Activated effector memory CD4-positive, alpha-beta T cell treated with Interleukin-2 at 50 U/mL for 16 hours (primary cell): ENCODE results near the gene VEGFD.

Experiments
- DNase-seq: peaks from one replicate; pipeline ENCODE4 v3.0.0-alpha.2; 2020

The VEGFD gene

DNA sequence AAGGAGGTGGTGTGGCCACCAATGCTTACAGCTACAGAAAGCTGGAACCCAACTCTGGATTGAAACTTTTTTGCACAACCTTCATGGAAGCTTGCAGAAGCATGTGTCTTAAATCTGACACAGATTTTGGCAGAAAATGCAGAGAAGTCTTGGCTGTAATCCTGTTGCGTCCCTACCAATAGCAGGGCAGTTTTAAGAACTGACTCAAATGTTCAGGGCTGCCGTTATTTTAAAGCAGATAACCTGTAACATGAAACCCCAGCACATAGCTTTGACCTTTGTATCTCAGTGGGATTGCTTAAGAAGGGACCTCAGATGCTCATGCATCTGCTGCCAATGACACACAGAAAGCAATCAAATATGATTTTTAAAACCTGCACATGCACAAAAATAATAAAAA lies at the start of gene VEGFD:
TSS of gene VEGFD (minus strand) at position 110 of the 400 bp plus-strand sequence. CDS start 467 bp downstream, outside the sequence.
- DNase-seq = no peak

DNA sequence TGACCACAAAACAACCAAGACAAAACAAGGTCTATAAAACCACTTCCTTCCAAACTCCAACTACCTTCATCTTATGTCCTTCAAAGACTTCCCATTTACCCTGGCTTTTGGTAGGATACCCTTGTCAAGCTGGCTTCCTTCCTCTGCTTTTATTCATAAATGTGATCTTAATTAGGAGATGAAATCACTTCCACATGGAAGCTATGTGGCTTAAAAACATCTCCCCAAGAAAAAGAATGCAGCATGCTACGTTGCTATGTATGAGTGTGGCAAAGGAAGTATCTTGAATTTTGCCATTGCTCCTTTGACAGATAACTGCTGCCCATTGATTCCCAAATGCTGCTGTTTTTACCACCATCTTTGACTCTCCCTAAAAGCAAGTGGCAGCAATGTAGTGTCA lies 46.4 kb upstream of the VEGFD start:
- no peak for DNase-seq

DNA sequence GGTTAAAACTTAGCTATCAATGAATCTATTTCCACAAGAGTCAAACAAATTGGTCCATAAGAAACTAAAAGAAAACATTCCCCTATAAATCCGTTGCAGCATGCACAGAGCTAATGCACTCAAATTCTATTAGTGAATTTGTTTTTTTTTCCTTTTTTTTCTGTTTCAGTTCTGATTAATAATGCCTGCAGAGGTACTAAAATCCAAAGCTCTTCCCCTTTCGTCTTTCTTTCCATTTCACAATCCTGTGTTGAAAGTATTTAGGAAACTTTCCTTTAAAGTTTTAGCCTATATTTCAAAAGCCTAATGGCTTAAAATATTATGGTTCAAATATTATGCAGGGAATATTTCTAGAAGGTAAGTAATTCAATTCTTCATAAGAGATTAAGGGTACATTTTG lies 45.9 kb upstream of the VEGFD start:
- no peak for DNase-seq

DNA sequence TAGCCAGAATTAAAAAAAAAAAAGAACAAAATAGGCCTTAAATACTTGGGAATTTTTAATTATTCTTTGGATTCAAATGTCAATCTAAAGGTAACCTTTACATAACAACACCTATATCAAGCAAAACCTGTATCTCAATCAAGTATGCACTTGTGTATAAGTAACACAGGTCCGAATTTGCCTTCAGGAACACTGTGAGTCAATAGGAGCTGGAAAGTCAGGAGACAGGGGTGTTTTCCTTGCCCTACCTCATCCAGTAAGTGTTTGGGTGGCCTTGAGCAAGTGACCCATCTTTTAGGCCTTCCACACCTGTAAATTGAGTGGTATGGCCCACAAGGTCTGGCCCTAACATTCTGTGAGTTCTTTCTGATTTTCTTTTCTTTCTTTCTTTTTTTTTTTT lies 40.8 kb upstream of the VEGFD start:
- DNase-seq = no peak

DNA sequence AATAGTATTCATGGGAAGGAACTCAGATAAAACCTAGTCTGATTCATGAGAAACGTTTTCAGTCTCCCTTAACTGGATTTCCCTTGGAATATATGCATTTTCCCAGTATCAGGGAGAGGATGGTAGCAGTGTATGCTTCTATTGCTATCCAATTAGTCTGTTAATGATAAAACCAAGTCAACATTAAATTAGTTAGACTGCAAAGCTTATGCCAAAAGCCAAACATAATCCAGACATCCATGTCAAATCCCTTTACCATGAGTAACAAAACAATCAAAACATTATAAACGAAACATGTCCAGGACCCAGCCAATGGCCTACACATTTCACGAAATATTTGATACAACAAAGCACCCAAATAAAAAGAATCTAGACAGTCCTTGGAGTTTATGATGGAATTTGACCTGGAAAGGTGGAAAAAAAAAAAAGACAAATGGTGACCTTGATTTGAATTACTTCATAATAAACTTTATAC lies 34.5 kb upstream of the VEGFD start:
- no peak for DNase-seq

DNA sequence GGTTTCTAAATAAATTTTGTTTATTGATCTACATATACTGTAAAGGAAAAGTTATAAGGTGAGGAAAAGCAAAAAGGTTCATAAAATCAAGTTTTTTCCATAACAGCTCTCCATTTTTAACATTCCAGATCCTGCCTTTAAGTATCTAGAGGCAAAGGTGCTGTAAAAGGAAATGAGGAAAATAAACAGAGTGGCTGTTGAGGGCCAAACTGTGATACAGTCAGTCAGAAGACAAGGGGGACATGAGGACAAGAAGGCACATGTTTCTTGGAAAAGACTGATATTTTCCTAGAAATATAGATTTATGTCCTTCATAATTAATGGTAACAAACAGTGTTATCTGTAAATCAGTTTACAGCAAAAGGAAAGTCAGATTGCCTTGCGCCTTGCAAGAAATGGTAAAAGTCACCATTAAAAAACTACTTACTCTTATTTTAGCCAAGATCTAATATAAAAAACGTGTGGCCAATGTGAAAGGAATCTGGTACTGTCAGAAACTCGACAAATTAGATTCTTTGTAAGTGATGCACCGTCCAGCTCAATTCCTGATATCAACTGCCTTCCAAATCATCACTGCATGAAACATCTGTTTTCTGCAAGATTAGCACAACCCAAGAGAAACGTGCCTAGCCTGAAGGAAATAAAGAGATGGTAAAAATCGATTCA lies 34.0 kb upstream of the VEGFD start:
- no peak for DNase-seq

DNA sequence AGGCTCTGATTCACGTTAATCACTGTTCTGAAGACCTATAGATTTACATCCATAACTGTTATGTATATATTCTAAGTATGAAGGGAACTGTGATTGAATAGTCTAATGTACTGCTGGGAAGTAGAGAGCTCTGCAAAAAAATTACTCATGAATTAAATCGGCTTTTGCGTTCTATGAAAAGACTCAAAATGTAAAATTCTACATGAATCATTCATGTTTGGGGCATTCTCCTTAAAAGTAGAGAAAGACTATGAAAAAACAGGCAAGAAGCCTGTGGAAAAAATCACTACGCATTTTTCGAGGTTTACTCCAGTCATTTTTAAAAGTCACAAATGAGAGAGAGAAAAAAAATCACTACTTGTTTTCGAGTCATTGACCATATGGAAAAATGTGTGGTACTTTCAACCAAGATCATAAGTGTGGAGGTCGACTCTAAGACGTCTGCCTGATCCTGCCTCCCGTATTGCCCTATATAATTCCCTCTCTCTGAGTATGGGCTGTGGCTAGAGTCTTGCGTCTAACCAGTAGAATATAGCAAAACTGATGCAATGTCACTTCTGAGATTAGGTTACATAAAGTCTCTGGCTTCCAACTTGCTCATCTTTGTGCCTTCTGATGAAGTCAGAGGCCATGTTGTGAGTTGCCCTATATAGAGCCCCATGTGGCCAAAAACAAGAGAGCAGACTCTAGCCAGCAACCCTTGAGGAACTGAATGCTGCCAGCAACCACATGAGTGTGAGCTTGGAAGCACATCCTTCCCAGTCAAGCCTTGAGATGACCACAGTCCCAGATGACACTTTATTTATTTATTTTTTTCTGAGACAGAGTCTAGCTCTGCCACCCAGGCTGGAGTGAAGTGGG lies 32.1 kb upstream of the VEGFD start:
- DNase-seq = no peak

GRCh38 chrX:15413101-15413500 lies 28.9 kb upstream of the VEGFD start:
- DNase-seq = no peak

- DNase-seq = no peak
These were observed 26.7 kb upstream of the VEGFD start for GRCh38 chrX:15410947-15411346.

DNA sequence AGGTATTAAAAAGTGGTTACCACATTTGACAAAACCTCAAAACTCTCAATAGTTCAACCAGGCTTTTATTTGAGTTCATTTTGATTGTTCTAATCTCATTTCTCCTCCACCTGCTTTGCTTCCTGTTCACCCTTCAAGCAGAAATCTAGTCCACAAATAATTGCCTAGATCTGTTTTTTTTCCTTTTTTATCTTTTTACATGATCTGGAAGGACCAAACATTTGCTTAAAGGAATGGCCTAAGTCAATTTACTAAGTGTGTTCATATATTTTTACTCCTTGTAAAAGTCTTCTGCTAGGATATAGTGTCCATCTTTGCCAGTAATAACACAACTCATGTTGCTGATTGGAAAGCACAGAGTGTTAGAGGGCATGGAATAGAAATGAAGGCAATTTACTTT lies 26.2 kb upstream of the VEGFD start:
- no peak for DNase-seq

DNA sequence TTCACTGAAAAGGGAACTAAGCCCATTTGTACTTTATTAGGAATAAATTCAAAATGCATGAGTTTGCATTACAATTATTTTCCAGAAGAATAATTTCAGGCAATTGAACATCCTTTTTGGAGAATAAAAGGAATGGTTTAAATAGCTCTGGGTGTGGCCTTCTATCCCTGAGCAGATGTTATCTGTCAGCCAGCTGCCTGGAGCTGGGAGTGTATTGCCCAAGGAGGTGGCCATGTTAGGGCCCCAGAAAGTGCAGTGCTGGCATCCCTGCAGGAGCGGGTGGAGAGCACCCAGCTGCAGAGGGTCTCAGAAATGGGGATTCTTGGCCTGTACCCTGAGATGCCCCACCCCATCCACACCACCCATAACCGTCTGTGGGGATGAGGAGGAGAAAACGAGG lies 21.6 kb upstream of the VEGFD start:
- no peak for DNase-seq

GRCh38 chrX:15404401-15405096 lies 20.3 kb upstream of the VEGFD start:
- no peak for DNase-seq

- DNase-seq = no peak
These were observed 17.2 kb upstream of the VEGFD start for GRCh38 chrX:15401378-15401777.

DNA sequence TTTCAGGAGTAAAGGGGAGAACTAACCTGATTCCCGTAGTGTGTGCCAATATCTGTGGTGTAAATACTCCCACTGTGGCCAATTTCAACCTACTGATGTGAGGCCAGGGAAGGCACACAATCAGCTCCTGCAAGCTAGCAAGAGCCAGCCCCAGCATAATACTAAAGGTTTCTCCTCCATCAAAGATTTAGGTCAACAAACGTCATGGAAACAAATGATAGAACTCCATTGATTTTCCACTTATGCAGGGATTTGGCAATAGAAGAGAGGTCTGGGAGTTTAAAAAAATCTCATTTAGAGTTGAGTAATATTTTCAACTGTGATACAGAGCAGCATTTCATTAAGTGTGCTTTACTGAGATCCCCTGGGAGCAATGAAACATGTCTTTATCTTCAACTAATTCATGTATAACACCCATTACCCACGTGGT lies 15.8 kb upstream of the VEGFD start:
- no peak for DNase-seq

GRCh38 chrX:15398874-15399273 lies 14.7 kb upstream of the VEGFD start:
- DNase-seq = no peak

DNA sequence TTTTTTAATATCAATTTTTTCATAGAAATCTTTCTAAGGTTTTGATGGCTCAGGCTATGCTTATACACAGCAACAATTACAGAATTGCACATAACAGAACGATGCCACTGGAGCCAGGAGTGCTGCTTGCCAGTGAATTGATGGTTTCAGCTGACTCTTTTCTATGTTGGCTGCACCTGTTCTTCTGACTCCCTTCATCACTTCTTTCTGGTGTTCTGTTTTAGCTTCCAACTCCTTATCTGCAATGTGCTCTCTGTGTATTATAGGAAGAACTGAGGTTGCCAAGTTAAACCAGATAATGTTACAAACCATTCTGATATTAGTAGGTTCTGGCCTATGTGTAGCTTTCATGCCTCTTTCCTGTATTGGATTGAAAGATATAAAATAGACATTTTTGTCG lies 11.6 kb upstream of the VEGFD start:
- DNase-seq = no peak

DNA sequence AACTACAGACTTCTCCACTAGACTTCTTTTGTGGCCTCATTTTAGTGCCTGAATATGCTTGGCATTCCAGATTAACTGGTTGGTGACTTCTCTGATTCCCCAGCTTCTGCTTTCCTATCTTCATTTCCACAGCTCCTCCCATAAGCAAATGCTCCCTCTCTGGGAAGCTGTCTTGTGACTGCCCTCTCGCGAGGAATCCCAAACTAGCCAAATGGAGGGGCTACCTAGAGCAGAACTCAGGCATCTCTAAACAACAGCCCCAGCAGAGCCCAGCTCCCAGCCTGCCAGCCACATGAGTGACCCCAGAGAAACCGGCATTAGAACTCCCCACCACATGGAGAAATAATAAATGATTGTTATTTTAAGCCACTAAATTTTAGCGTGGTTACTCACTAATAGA lies 7.6 kb upstream of the VEGFD start:
- no peak for DNase-seq

- no peak for DNase-seq
These were observed 1.4 kb downstream of the VEGFD start for GRCh38 chrX:15382813-15383212.

GRCh38 chrX:15376956-15377355 lies 7.3 kb downstream of the VEGFD start:
- no peak for DNase-seq

GRCh38 chrX:15373976-15374375 lies 10.2 kb downstream of the VEGFD start:
- no peak for DNase-seq

- no peak for DNase-seq
These were observed 17.5 kb downstream of the VEGFD start for GRCh38 chrX:15366506-15367352.

DNA sequence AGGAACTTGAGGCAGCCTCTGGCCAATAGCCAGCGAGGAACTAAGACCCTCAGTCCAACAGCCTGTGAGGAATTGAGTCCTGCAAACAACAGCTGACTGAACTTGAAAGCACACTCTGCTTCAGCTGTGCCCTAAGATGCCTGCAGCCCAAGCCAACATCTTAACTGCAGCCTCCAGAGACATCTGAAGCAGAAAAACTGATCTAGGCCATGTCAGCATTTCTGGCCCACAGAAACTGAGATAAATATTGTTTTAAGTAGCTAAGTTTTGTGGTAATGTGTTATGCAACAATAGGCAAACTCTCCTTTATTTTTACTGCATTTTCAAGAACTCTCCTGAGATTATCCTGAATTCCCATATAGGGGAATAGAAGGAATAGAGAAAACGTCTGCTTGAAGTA lies 24.5 kb downstream of the VEGFD start:
- DNase-seq = no peak

DNA sequence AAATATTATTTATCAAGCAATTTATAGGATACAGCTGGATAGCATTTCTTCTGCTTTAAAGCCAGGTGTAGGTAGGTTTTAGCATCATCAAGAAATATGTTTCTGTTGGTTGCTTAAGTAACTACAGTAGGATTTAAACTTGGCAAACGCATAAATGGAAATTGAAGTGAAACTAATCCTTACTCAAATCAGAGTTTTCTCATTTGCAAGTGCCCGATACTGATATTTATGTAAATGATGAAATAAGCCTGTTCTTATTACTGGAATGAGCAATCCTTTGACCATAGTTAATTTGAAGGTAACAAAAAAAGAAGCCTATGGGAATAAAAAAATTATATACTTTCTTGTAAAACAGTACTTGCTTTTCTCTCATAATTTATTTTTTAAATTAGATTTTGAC lies 25.7 kb downstream of the VEGFD start:
- no peak for DNase-seq
